Right lobe of liver (tissue), 4 donors: ENCODE data around the gene F12.
A peak's percentile ranks its signal among the peaks of the same experiment; 100 is the strongest.

Experiments
- POLR2A ChIP-seq: fragments of 450-650 bp; IDR thresholded peaks from one replicate; pipeline ENCODE4 v1.6.1; 2017; ENCODE audit warnings: antibody characterized with exemption, mild to moderate bottlenecking
- TF ChIP-seq, protein P1 (sequence below), 4 donors: fragments of 200-600 bp in 3 of 4; fragments of 450-650 bp in 1 of 4; IDR thresholded peaks; one replicate each; pipeline versions ENCODE4 v1.5.1 to v1.8.0; 2016 to 2022; ENCODE audit warnings: antibody characterized with exemption in 4 of 4, mild to moderate bottlenecking in 2 of 4
- donor health status: DM: no; HTN: no; CAD: no.
- donor health status: DM: no; HTN: no; CAD: no.
- donor health status: DM: no; HTN: yes; CAD: no.

DNA sequence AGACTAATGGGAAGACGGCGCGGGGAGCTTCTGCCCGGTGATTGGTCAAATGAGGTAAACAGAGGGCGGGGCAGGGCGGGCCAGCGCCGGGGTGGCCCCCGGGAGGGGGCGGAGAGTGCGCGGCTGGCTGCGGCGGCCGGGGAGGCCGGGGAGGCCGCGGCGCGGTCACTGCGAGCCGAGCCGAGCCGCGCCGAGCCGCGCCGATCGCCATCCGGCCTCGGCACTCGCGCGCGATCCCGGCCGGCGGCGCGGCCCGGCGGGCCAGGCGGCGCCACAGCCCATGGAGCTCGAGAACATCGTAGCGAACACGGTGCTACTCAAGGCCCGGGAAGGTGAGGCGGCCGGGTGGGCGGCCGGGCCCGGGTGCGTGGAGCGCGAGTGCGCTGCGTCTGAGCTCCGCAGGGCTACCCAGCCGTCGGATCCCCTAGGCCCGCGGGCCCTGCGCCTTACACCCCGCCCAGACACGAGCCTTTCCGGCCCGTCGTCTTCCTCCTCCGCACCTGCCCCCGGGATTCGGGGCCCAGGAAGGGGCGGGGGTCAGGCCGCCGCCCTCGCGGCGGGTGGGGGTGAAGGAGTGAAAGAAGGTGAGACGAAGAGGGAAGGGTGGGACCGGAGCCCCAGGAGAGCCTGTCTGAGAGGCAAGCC lies 17.3 kb upstream of the F12 start, which contains the start of gene GRK6:
- TF ChIP-seq POLR2A, result peak; percentile 72
- TF ChIP-seq, protein P1, sequence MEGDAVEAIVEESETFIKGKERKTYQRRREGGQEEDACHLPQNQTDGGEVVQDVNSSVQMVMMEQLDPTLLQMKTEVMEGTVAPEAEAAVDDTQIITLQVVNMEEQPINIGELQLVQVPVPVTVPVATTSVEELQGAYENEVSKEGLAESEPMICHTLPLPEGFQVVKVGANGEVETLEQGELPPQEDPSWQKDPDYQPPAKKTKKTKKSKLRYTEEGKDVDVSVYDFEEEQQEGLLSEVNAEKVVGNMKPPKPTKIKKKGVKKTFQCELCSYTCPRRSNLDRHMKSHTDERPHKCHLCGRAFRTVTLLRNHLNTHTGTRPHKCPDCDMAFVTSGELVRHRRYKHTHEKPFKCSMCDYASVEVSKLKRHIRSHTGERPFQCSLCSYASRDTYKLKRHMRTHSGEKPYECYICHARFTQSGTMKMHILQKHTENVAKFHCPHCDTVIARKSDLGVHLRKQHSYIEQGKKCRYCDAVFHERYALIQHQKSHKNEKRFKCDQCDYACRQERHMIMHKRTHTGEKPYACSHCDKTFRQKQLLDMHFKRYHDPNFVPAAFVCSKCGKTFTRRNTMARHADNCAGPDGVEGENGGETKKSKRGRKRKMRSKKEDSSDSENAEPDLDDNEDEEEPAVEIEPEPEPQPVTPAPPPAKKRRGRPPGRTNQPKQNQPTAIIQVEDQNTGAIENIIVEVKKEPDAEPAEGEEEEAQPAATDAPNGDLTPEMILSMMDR (IDR thresholded peaks at IDR 0.05), result no peak
